NCI-H345 (cell line): Measurements from ENCODE around the gene TAMALIN.
"Not testable (repeated sequence)": the region's sequence is repeated elsewhere in the genome, so short reads cannot be mapped to it uniquely, and the experiment has no call there.

Source experiments
- DNase-seq: peaks from one replicate; lab custom pipeline; 2025; lab: John Stamatoyannopoulos, UW

Gene TAMALIN

GRCh38 chr12:52006726-52007157 is at the start of gene TAMALIN:
Gene TAMALIN, plus strand, starts transcription at chr12:52006946. Its CDS starts 74 bp downstream, at chr12:52007020.
- peak; percentile 84 for DNase-seq

- DNase-seq, result no peak
These were observed 48.2 kb upstream of the TAMALIN start for GRCh38 chr12:51958542-51958941.

GRCh38 chr12:51959211-51959610 is 47.5 kb upstream of the TAMALIN start:
- DNase-seq, result no peak

- DNase-seq, result no peak
These were observed 46.8 kb upstream of the TAMALIN start for GRCh38 chr12:51959921-51960320.

GRCh38 chr12:51960488-51960887 is 46.3 kb upstream of the TAMALIN start:
- DNase-seq, result no peak

- no peak for DNase-seq
These were observed 45.9 kb upstream of the TAMALIN start for GRCh38 chr12:51960890-51961289.

GRCh38 chr12:51961834-51962233 is 44.9 kb upstream of the TAMALIN start:
- DNase-seq, result no peak

GRCh38 chr12:51962737-51963136 is 44.0 kb upstream of the TAMALIN start:
- no peak for DNase-seq

- no peak for DNase-seq
These were observed 43.3 kb upstream of the TAMALIN start for GRCh38 chr12:51963477-51963876.

- no peak for DNase-seq
These were observed 37.1 kb upstream of the TAMALIN start for GRCh38 chr12:51969643-51970042.

GRCh38 chr12:51970904-51971646 is 35.7 kb upstream of the TAMALIN start:
- no peak for DNase-seq

GRCh38 chr12:51971679-51972421 is 34.9 kb upstream of the TAMALIN start:
- no peak for DNase-seq

GRCh38 chr12:51972422-51972812 is 34.3 kb upstream of the TAMALIN start:
- DNase-seq, result no peak

GRCh38 chr12:51972849-51973273 is 33.9 kb upstream of the TAMALIN start:
- DNase-seq, result no peak

- no peak for DNase-seq
These were observed 33.2 kb upstream of the TAMALIN start for GRCh38 chr12:51973560-51973959.

GRCh38 chr12:51974646-51975045 is 32.1 kb upstream of the TAMALIN start:
- DNase-seq, result no peak

GRCh38 chr12:51975196-51975595 is 31.6 kb upstream of the TAMALIN start:
- no peak for DNase-seq

GRCh38 chr12:51976376-51977160 is 30.2 kb upstream of the TAMALIN start:
- no peak for DNase-seq

- no peak for DNase-seq
These were observed 29.4 kb upstream of the TAMALIN start for GRCh38 chr12:51977320-51977753.

- DNase-seq, result not testable (repeated sequence)
These were observed 27.4 kb upstream of the TAMALIN start for GRCh38 chr12:51979306-51979705.

- peak; percentile 58 for DNase-seq
These were observed 26.5 kb upstream of the TAMALIN start for GRCh38 chr12:51980051-51980808.

- DNase-seq, result no peak
These were observed 26.0 kb upstream of the TAMALIN start for GRCh38 chr12:51980809-51981127.
